Stomach (tissue), 9 donors: ENCODE data around the gene GRK2. TPM values are rescaled to one million over a fixed set of nuclear protein-coding genes. Genes with fewer than 3 reads are reported as not detected.

Experiments
- DNase-seq, 2 donors: peaks; one replicate each; pipeline versions ENCODE4 v3.0.0 to v3.0.0-alpha.2; 2013 to 2019
- H3K27ac ChIP-seq, 5 donors: fragments of 200-600 bp in 4 of 5; sonication (generic) in 4 of 5; one replicate each; pipeline ENCODE4 v1.5.1; 2013 to 2019; ENCODE audit warnings: mild to moderate bottlenecking in 1 of 5, moderate library complexity in 1 of 5
- H3K27me3 ChIP-seq, 3 donors: fragments of 200-600 bp; sonication (generic); one replicate each; pipeline ENCODE4 v1.5.1; 2017 to 2019; ENCODE audit warnings: mixed run types in 1 of 3
- H3K36me3 ChIP-seq, 4 donors: fragments of 200-600 bp; sonication (generic); 1 replicate in 3 of 4; 2 replicates in 1 of 4; pipeline ENCODE4 v1.5.1; 2016 to 2019
- H3K4me1 ChIP-seq, 4 donors: fragments of 200-600 bp; sonication (generic); one replicate each; pipeline ENCODE4 v1.5.1; 2016 to 2019
- H3K4me3 ChIP-seq, 4 donors: fragments of 200-600 bp; sonication (generic) in 3 of 4; one replicate each; pipeline ENCODE4 v1.5.1; 2016 to 2019; ENCODE audit warnings: mild to moderate bottlenecking in 1 of 4
- H3K9me3 ChIP-seq, 4 donors: fragments of 200-600 bp; sonication (generic); one replicate each; pipeline ENCODE4 v1.5.1; 2016 to 2019
- CTCF ChIP-seq, 7 experiments: fragments of 450-650 bp in 4 of 7; fragments of 200-600 bp in 3 of 7; sonication (generic) in 3 of 7; IDR thresholded peaks; one replicate each; pipeline ENCODE4 v1.5.1; 2016 to 2019; ENCODE audit warnings: antibody characterized with exemption in 7 of 7, control low read depth in 2 of 7, mild to moderate bottlenecking in 1 of 7
- EP300 ChIP-seq: sonication (generic); formaldehyde crosslinking; IDR thresholded peaks from one replicate; pipeline ENCODE4 v1.6.1; 2017; ENCODE audit warnings: antibody characterized with exemption
- POLR2A ChIP-seq, 4 donors: fragments of 450-650 bp; IDR thresholded peaks; one replicate each; pipeline ENCODE4 v1.6.1; 2016; ENCODE audit warnings: antibody characterized with exemption in 4 of 4, control low read depth in 2 of 4, mild to moderate bottlenecking in 1 of 4, moderate library complexity in 1 of 4
- POLR2AphosphoS5 ChIP-seq, 3 donors: sonication (generic); formaldehyde crosslinking; IDR thresholded peaks; one replicate each; pipeline ENCODE4 v1.6.1; 2016; ENCODE audit warnings: antibody characterized with exemption in 3 of 3
- WGBS, 5 donors: extraction: QIAGEN DNeasy Blood & Tissue Kit in 3 of 5; methylation state at CpG; one replicate each; pipeline versions ENCODE4 v1.1.5 to v1.1.7; 2013 to 2018; 5-methylcytosine and 5-hydroxymethylcytosine counted together
- intact Hi-C: fragments of 100-400 bp; cut with DNase I; formaldehyde crosslinking; loops from one replicate; pipeline ENCODE4 v1.15.1; 2023; ENCODE audit warnings: low total_unique reads
- polyA plus RNA-seq, 3 donors: library from polyadenylated mRNA; stranded (reverse); fragments of 200-250 nt; gene quantifications; one replicate each; pipeline ENCODE4 v1.2.3, GENCODE V29; 2013
- total RNA-seq, 5 donors: library from RNA; depleted of rRNA; stranded (reverse); fragments of >200 nt; gene quantifications; one replicate each; pipeline versions ENCODE4 v1.1.0 to v1.2.3, GENCODE V29; 2014 to 2016
- donor health status: healthy with polysubstance abuse.
- donor health status: Bipolar disorder and iron deficiency.
- donor health status: healthy.

GRK2 gene
- total and polyA plus RNA-seq, 8 donors, result 44.0 to 266 (median 86.2) TPM

DNA sequence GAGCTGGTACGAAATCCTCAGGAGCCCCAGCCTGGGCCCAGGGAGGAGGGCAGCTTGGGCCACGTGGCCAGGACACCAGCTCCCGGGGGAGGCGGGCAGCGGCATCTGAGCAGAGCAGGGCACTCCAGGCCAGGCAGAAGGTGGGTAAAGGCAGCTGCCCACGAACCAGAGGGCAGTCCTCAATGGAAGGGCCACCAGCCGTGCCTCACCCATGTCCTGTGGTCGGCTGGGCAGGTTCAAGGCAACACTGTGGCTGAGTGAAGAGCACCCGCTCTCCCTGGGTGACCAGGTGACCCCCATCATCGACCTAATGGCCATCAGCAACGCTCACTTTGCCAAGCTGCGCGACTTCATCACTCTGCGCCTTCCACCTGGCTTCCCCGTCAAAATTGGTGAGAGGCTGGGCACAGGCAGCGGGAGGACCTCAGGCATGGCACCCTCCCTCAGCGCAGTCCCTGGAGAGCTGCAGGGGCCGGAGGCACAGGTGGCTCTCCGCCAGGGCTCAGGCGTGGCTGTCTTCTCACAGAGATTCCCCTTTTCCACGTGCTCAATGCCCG lies 34.6 kb downstream of the GRK2 start:
- no peak for DNase-seq
- Histone ChIP-seq H3K27me3 (no peaks in the 10 kb centered on the region), H3K27ac (no peak overlapping the region), H3K36me3 (peaks cover 32 to 61% (median 53%) of the 10 kb centered on the region in 4 donors), H3K4me3 (no peak overlapping the region), H3K4me1 (peaks cover 26 to 45% (median 36%) of the 10 kb centered on the region in 4 donors), H3K9me3 (peaks cover 0 to 2% (median 0%) of the 10 kb centered on the region in 4 donors)
- 89 to 91% (median 90%) methylated on average over 16 to 22 of the region's 22 CpGs for WGBS, 5 donors
- intact Hi-C loops, result no loop called here
- TF ChIP-seq POLR2A (IDR thresholded peaks at IDR 0.05) (no peak), POLR2AphosphoS5 (IDR thresholded peaks at IDR 0.05) (no peak), EP300 (no peak), CTCF (IDR thresholded peaks at IDR 0.05) (no peak)

- Histone ChIP-seq H3K27me3 (no peaks in the 10 kb centered on the region), H3K9me3 (no peaks in the 10 kb centered on the region), H3K36me3 (peaks cover 30 to 60% (median 50%) of the 10 kb centered on the region in 4 donors), H3K4me1 (peaks cover 26 to 45% (median 36%) of the 10 kb centered on the region in 4 donors), H3K4me3 (peak overlapping the region in 1 of 4 donors; percentile 93), H3K27ac (peak overlapping the region in 4 of 5 donors; percentile 86 to 96 (median 91))
- intact Hi-C loops, result no loop called here
- 89 to 92% (median 91%) methylated on average over 17 to 28 of the region's 28 CpGs for WGBS, 5 donors
- DNase-seq, result no peak
- TF ChIP-seq POLR2AphosphoS5 (IDR thresholded peaks at IDR 0.05) (no peak), EP300 (no peak), CTCF (IDR thresholded peaks at IDR 0.05) (no peak), POLR2A (IDR thresholded peaks at IDR 0.05) (no peak)
Observed at GRCh38 chr11:67301313-67301921, 35.1 kb downstream of the GRK2 start.

- H3K27ac ChIP-seq, result peak overlapping the region; percentile 86 to 96 (median 89)
Observed at GRCh38 chr11:67301951-67302516, 35.8 kb downstream of the GRK2 start.

More at GRCh38 chr11:67301951-67302516, 35.8 kb downstream of the GRK2 start:
- Histone ChIP-seq H3K4me1 (peaks cover 26 to 45% (median 36%) of the 10 kb centered on the region in 4 donors), H3K4me3 (peak overlapping the region; percentile 75 to 94 (median 92)), H3K36me3 (peaks cover 28 to 60% (median 47%) of the 10 kb centered on the region in 4 donors), H3K27me3 (no peaks in the 10 kb centered on the region), H3K9me3 (no peaks in the 10 kb centered on the region)
- peak; percentile 67 to 86 for DNase-seq
- TF ChIP-seq POLR2A (IDR thresholded peaks at IDR 0.05) (no peak), CTCF (IDR thresholded peaks at IDR 0.05) (no peak), POLR2AphosphoS5 (IDR thresholded peaks at IDR 0.05) (peak in 2 of 3 donors; percentile 9 to 19), EP300 (no peak)
- intact Hi-C loops, result no loop called here
- 21 to 54% (median 29%) methylated on average over 15 of the region's 15 CpGs for WGBS, 5 donors
